Natural killer cell (primary cell): Measurements from ENCODE around the gene SLC17A1. TPM values are rescaled to one million over a fixed set of nuclear protein-coding genes. Genes with fewer than 3 reads are reported as not detected.

Source experiments
- ATAC-seq, 3 donors: fragments of 150-1000 bp in 2 of 3; fragments of 200-7000 bp in 1 of 3; cut with Tn5 transposase; 1 replicate in 1 of 3; 2 replicates in 2 of 3; pipeline ENCODE4 v1.10.0; 2021; ENCODE audit warnings: mild to moderate bottlenecking in 2 of 3, moderate library complexity in 2 of 3
- DNase-seq, 2 donors: peaks; one replicate each; pipeline versions ENCODE4 v3.0.0 to v3.0.0-alpha.2; 2013 to 2021; ENCODE audit warnings: mixed read lengths in 1 of 2
- H3K27ac ChIP-seq: one replicate; pipeline ENCODE4 v1.5.1; 2013; ENCODE audit warnings: mild to moderate bottlenecking, low read length
- H3K27me3 ChIP-seq: one replicate; pipeline ENCODE4 v1.6.1; 2013; ENCODE audit warnings: low read length; ENCODE audit not compliant: control insufficient read depth, insufficient read depth
- H3K36me3 ChIP-seq: one replicate; pipeline ENCODE4 v1.6.1; 2013; ENCODE audit warnings: low read length; ENCODE audit not compliant: control insufficient read depth, insufficient read depth
- H3K4me1 ChIP-seq: one replicate; pipeline ENCODE4 v1.6.1; 2013; ENCODE audit warnings: low read length; ENCODE audit not compliant: control insufficient read depth, insufficient read depth
- H3K4me3 ChIP-seq: one replicate; pipeline ENCODE4 v1.5.1; 2013; ENCODE audit warnings: low read length
- H3K9me3 ChIP-seq: one replicate; pipeline ENCODE4 v1.6.1; 2013; ENCODE audit warnings: low read length; ENCODE audit not compliant: control insufficient read depth, insufficient read depth
- H3K27ac Mint-ChIP-seq, 2 donors: one replicate each; pipeline ENCODE4 v1.8.0; 2022; ENCODE audit warnings: mild to moderate bottlenecking in 2 of 2, mixed read lengths in 2 of 2, moderate library complexity in 1 of 2
- H3K27me3 Mint-ChIP-seq, 2 donors: one replicate each; pipeline ENCODE4 v1.8.0; 2022; ENCODE audit warnings: low read depth in 2 of 2, mixed read lengths in 2 of 2
- H3K36me3 Mint-ChIP-seq: one replicate; pipeline ENCODE4 v1.8.0; 2022; ENCODE audit warnings: mixed read lengths
- H3K4me1 Mint-ChIP-seq, 2 donors: one replicate each; pipeline ENCODE4 v1.8.0; 2022; ENCODE audit warnings: mixed read lengths in 2 of 2
- H3K4me3 Mint-ChIP-seq: one replicate; pipeline ENCODE4 v1.8.0; 2022; ENCODE audit warnings: mild to moderate bottlenecking, moderate library complexity, mixed read lengths
- H3K9me3 Mint-ChIP-seq, 2 donors: one replicate each; pipeline ENCODE4 v1.8.0; 2022; ENCODE audit warnings: mixed read lengths in 2 of 2
- CTCF ChIP-seq: fragments of 200-600 bp; IDR thresholded peaks from one replicate; pipeline ENCODE4 v1.8.0; 2022; ENCODE audit warnings: antibody characterized with exemption
- WGBS: methylation state at CpG from one replicate; pipeline ENCODE4 v1.1.7; 2013; ENCODE audit warnings: missing lambda C conversion rate; ENCODE audit not compliant: insufficient coverage; 5-methylcytosine and 5-hydroxymethylcytosine counted together
- intact Hi-C: fragments of 100-400 bp; cut with micrococcal nuclease; formaldehyde crosslinking; loops from one replicate; pipeline ENCODE4 v1.14.2; 2022
- total RNA-seq, 4 donors: library from RNA; stranded (reverse); fragments of 120-200 nt in 1 of 4; gene quantifications; one replicate each; pipeline versions ENCODE4 v1.2.3 to v1.2.4, GENCODE V29; 2013 to 2022

SLC17A1 gene
- total RNA-seq, 3 donors from 2014 or later (not counting 1 experiment from before 2014, with no cell fraction given): 0.27 to 0.71 (median 0.50) TPM

DNA sequence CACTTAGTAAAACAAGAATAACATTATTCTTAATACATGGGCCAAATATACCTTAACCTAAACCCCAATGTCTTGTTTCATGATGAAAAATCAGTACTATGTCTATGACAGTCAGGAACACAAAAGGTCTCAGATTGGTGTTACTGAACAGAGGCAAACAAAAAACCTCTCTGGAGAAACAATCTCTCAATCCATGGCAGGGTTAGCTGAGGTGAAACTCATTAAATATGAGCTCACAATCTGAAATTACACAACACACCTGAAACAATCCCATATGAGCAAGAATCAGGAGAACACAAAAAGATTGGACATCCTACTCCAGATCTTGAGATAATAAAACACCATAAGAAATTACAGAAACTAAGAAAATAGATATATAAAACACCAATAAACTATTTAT is 83.8 kb downstream of the SLC17A1 start:
- H3K9me3 Mint-ChIP-seq: no peaks in the 10 kb centered on the region
- no peaks in the 10 kb centered on the region for H3K9me3 ChIP-seq
- no peak overlapping the region for H3K27ac ChIP-seq
- H3K36me3 Mint-ChIP-seq: no peaks in the 10 kb centered on the region
- no peak overlapping the region for H3K27ac Mint-ChIP-seq
- H3K36me3 ChIP-seq: no peaks in the 10 kb centered on the region
- H3K4me3 Mint-ChIP-seq: no peak overlapping the region
- no peaks in the 10 kb centered on the region for H3K4me1 Mint-ChIP-seq
- no peaks in the 10 kb centered on the region for H3K27me3 ChIP-seq
- no peak for ATAC-seq
- no peaks in the 10 kb centered on the region for H3K27me3 Mint-ChIP-seq
- intact Hi-C loops: no loop called here
- no peak overlapping the region for H3K4me3 ChIP-seq
- DNase-seq: no peak
- no peaks in the 10 kb centered on the region for H3K4me1 ChIP-seq
- no peak for TF ChIP-seq CTCF

- H3K36me3 ChIP-seq: no peaks in the 10 kb centered on the region
- ATAC-seq (no peak), DNase-seq (no peak)
- H3K4me3 ChIP-seq: no peak overlapping the region
- no peak overlapping the region for H3K4me3 Mint-ChIP-seq
- H3K27me3 Mint-ChIP-seq: no peaks in the 10 kb centered on the region
- H3K4me1 ChIP-seq: no peaks in the 10 kb centered on the region
- no peak for TF ChIP-seq CTCF
- intact Hi-C loops: no loop called here
- H3K27ac Mint-ChIP-seq: no peak overlapping the region
- H3K27me3 ChIP-seq: no peaks in the 10 kb centered on the region
- no peak overlapping the region for H3K27ac ChIP-seq
- no CpG with 5 or more reads among the region's 2 CpGs for WGBS
- H3K9me3 ChIP-seq: no peaks in the 10 kb centered on the region
- no peaks in the 10 kb centered on the region for H3K4me1 Mint-ChIP-seq
- no peaks in the 10 kb centered on the region for H3K36me3 Mint-ChIP-seq
- H3K9me3 Mint-ChIP-seq: no peaks in the 10 kb centered on the region
These were observed 84.4 kb downstream of the SLC17A1 start for GRCh38 chr6:25747477-25747876.

DNA sequence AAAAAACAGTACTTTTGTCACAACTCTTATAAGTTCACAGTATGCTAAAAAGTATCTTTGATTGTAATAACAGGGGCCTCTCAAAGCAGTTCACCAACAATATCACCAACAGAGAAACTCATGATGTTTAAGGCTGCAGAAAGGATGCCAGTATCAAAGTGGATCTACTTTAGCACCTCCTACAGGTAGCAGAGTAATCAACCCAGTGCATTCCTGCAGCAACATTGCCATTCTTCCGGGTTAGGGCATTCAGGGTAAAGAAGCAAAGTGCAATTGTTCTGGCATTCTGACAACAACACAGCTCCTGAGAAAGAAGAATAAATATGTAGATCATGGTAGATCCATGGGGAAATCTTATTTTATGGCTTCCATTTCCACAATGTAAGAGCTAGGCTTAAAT is 84.9 kb downstream of the SLC17A1 start:
- Histone ChIP-seq H3K27me3 (no peaks in the 10 kb centered on the region), H3K4me3 (no peak overlapping the region), H3K4me1 (no peaks in the 10 kb centered on the region), H3K9me3 (peaks cover under 1% of the 10 kb centered on the region), H3K27ac (no peak overlapping the region), H3K36me3 (no peaks in the 10 kb centered on the region)
- TF ChIP-seq CTCF: no peak
- Mint-ChIP-seq H3K4me1 (no peaks in the 10 kb centered on the region), H3K27ac (no peak overlapping the region), H3K4me3 (no peak overlapping the region), H3K9me3 (no peaks in the 10 kb centered on the region), H3K27me3 (peaks cover 0 to 5% of the 10 kb centered on the region in 2 donors), H3K36me3 (no peaks in the 10 kb centered on the region)
- WGBS: 100% methylated on average over 1 of the region's 1 CpG
- ATAC-seq: no peak
- no peak for DNase-seq
- intact Hi-C loops: no loop called here

GRCh38 chr6:25745836-25746235 is 86.0 kb downstream of the SLC17A1 start:
- no peak for ATAC-seq

More at GRCh38 chr6:25745836-25746235, 86.0 kb downstream of the SLC17A1 start:
- Histone ChIP-seq H3K27me3 (no peaks in the 10 kb centered on the region), H3K27ac (no peak overlapping the region), H3K9me3 (peaks cover 2% of the 10 kb centered on the region), H3K4me1 (no peaks in the 10 kb centered on the region), H3K36me3 (no peaks in the 10 kb centered on the region), H3K4me3 (no peak overlapping the region)
- Mint-ChIP-seq H3K27ac (no peak overlapping the region), H3K4me1 (no peaks in the 10 kb centered on the region), H3K36me3 (no peaks in the 10 kb centered on the region), H3K4me3 (no peak overlapping the region), H3K27me3 (peaks cover under 1 to 7% of the 10 kb centered on the region in 2 donors), H3K9me3 (no peaks in the 10 kb centered on the region)
- intact Hi-C loops: no loop called here
- DNase-seq: no peak
- TF ChIP-seq CTCF: no peak
- WGBS: 92% methylated on average over 3 of the region's 4 CpGs
